Trophoblast cell (in vitro differentiated cells and primary cell): ENCODE measurements around the gene SLC35B2.
A peak's percentile ranks its signal among the peaks of the same experiment; 100 is the strongest.

Experiments used
- DNase-seq, 2 donors: peaks; one replicate each; pipeline ENCODE4 v3.0.0-alpha.2; 2016
- H2AFZ ChIP-seq: 2 replicates; pipeline ENCODE4 v1.6.1; 2013; ENCODE audit warnings: low read length, moderate library complexity, mild to moderate bottlenecking; ENCODE audit not compliant: insufficient read depth, poor library complexity
- H2AK5ac ChIP-seq: 2 replicates; pipeline ENCODE4 v1.6.1; 2013; ENCODE audit warnings: mild to moderate bottlenecking, low read length
- H2BK120ac ChIP-seq: 2 replicates; pipeline ENCODE4 v1.6.1; 2013; ENCODE audit warnings: low read length, mild to moderate bottlenecking, moderate library complexity; ENCODE audit not compliant: insufficient read depth, poor library complexity
- H2BK12ac ChIP-seq: 2 replicates; pipeline ENCODE4 v1.6.1; 2013; ENCODE audit warnings: mild to moderate bottlenecking, low read length, moderate library complexity
- H2BK5ac ChIP-seq: 2 replicates; pipeline ENCODE4 v1.6.1; 2013; ENCODE audit warnings: low read length, low read depth, moderate library complexity, mild to moderate bottlenecking; ENCODE audit not compliant: poor library complexity
- H3K14ac ChIP-seq: 2 replicates; pipeline ENCODE4 v1.6.1; 2013; ENCODE audit warnings: mild to moderate bottlenecking, low read length
- H3K18ac ChIP-seq: 2 replicates; pipeline ENCODE4 v1.6.1; 2013; ENCODE audit warnings: mild to moderate bottlenecking, low read length
- H3K23ac ChIP-seq: 2 replicates; pipeline ENCODE4 v1.6.1; 2013; ENCODE audit warnings: low read length
- H3K27ac ChIP-seq: 2 replicates; pipeline ENCODE4 v1.5.1; 2013; ENCODE audit warnings: low read depth, mild to moderate bottlenecking, inconsistent platforms, low read length, moderate library complexity
- H3K27me3 ChIP-seq: 2 replicates; pipeline ENCODE4 v1.6.1; 2013; ENCODE audit warnings: inconsistent platforms, mild to moderate bottlenecking, low read length, moderate library complexity; ENCODE audit not compliant: insufficient read depth
- H3K36me3 ChIP-seq, 2 experiments: 1 replicate in 1 of 2; 2 replicates in 1 of 2; pipeline ENCODE4 v1.6.1; 2013; ENCODE audit warnings: low read length in 2 of 2, mild to moderate bottlenecking in 2 of 2, moderate library complexity in 1 of 2; ENCODE audit not compliant: insufficient read depth in 2 of 2, control insufficient read depth in 1 of 2
- H3K4ac ChIP-seq: 2 replicates; pipeline ENCODE4 v1.6.1; 2013; ENCODE audit warnings: low read depth, mild to moderate bottlenecking, low read length, moderate library complexity
- H3K4me1 ChIP-seq, 2 experiments: 1 replicate in 1 of 2; 2 replicates in 1 of 2; pipeline ENCODE4 v1.6.1; 2013; ENCODE audit warnings: low read length in 2 of 2, mild to moderate bottlenecking in 2 of 2, moderate library complexity in 1 of 2; ENCODE audit not compliant: insufficient read depth in 2 of 2, control insufficient read depth in 1 of 2
- H3K4me2 ChIP-seq: 2 replicates; pipeline ENCODE4 v1.6.1; 2013; ENCODE audit warnings: inconsistent platforms, mild to moderate bottlenecking, low read length, moderate library complexity
- H3K4me3 ChIP-seq: 2 replicates; pipeline ENCODE4 v1.5.1; 2013; ENCODE audit warnings: mild to moderate bottlenecking, low read depth, low read length, inconsistent platforms
- H3K79me1 ChIP-seq: one replicate; pipeline ENCODE4 v1.6.1; 2013; ENCODE audit warnings: low read length
- H3K79me2 ChIP-seq: 2 replicates; pipeline ENCODE4 v1.6.1; 2013; ENCODE audit warnings: low read length, mild to moderate bottlenecking; ENCODE audit not compliant: control insufficient read depth, insufficient read depth, poor library complexity
- H3K9ac ChIP-seq: 2 replicates; pipeline ENCODE4 v1.6.1; 2013; ENCODE audit warnings: mild to moderate bottlenecking, low read length
- H3K9me3 ChIP-seq: 2 replicates; pipeline ENCODE4 v1.6.1; 2013; ENCODE audit warnings: low read depth, mild to moderate bottlenecking, control low read depth, inconsistent platforms, low read length; ENCODE audit not compliant: insufficient read depth
- H4K12ac ChIP-seq: 2 replicates; pipeline ENCODE4 v1.6.1; 2013; ENCODE audit warnings: low read depth, mild to moderate bottlenecking, low read length, moderate library complexity
- H4K8ac ChIP-seq: 2 replicates; pipeline ENCODE4 v1.6.1; 2013; ENCODE audit warnings: low read depth, mild to moderate bottlenecking, low read length, moderate library complexity
- H4K91ac ChIP-seq: one replicate; pipeline ENCODE4 v1.6.1; 2013; ENCODE audit warnings: low read depth, mild to moderate bottlenecking, low read length, moderate library complexity
- WGBS: extraction: QIAGEN DNeasy Blood & Tissue Kit; methylation state at CpG from one replicate; pipeline ENCODE4 v1.1.7; 2013; ENCODE audit warnings: missing lambda C conversion rate; ENCODE audit not compliant: insufficient read length, insufficient coverage; ENCODE audit errors: extremely low coverage; 5-methylcytosine and 5-hydroxymethylcytosine counted together

The SLC35B2 gene

GRCh38 chr6:44254191-44255104 lies 2.9 kb downstream of the SLC35B2 start:
- Histone ChIP-seq H3K27me3 (no peaks in the 10 kb centered on the region), H4K8ac (no peak overlapping the region), H3K27ac (no peak overlapping the region), H3K79me2 (peaks cover 8% of the 10 kb centered on the region), H2AFZ (no peak overlapping the region), H3K9me3 (no peaks in the 10 kb centered on the region), H4K12ac (no peak overlapping the region), H3K23ac (no peak overlapping the region), H3K4me3 (peak overlapping the region; percentile 2), H2BK5ac (no peak overlapping the region), H3K4me1 (peaks cover 9% of the 10 kb centered on the region in 2 experiments), H3K4me2 (no peak overlapping the region), H2AK5ac (no peak overlapping the region), H3K18ac (no peak overlapping the region), H3K9ac (no peak overlapping the region), H2BK120ac (no peak overlapping the region), H3K4ac (no peak overlapping the region), H3K14ac (no peak overlapping the region), H3K79me1 (peaks cover 9% of the 10 kb centered on the region), H3K36me3 (peaks cover 45 to 67% of the 10 kb centered on the region in 2 experiments), H4K91ac (no peak overlapping the region), H2BK12ac (no peak overlapping the region)
- DNase-seq: peak in 1 of 2 donors; percentile 33
- no CpG with 5 or more reads among the region's 12 CpGs for WGBS

- Histone ChIP-seq H3K9ac (no peak overlapping the region), H3K14ac (no peak overlapping the region), H3K4me3 (no peak overlapping the region), H3K79me1 (peaks cover 9% of the 10 kb centered on the region), H3K23ac (no peak overlapping the region), H2BK5ac (no peak overlapping the region), H2AK5ac (no peak overlapping the region), H2BK120ac (no peak overlapping the region), H3K79me2 (peaks cover 13% of the 10 kb centered on the region), H3K9me3 (no peaks in the 10 kb centered on the region), H2AFZ (no peak overlapping the region), H4K12ac (no peak overlapping the region), H3K27me3 (no peaks in the 10 kb centered on the region), H3K4ac (no peak overlapping the region), H3K4me1 (peaks cover 9 to 14% of the 10 kb centered on the region in 2 experiments), H4K91ac (no peak overlapping the region), H3K27ac (no peak overlapping the region), H2BK12ac (no peak overlapping the region), H4K8ac (no peak overlapping the region), H3K18ac (no peak overlapping the region), H3K36me3 (peaks cover 43 to 71% of the 10 kb centered on the region in 2 experiments), H3K4me2 (no peak overlapping the region)
- DNase-seq: peak; percentile 33 to 63
- WGBS: no CpG with 5 or more reads among the region's 10 CpGs
Observed at GRCh38 chr6:44253307-44254101, 3.8 kb downstream of the SLC35B2 start.

GRCh38 chr6:44251576-44252524 lies 5.5 kb downstream of the SLC35B2 start:
- H3K14ac ChIP-seq: no peak overlapping the region
- no peak overlapping the region for H2BK120ac ChIP-seq
- no peak overlapping the region for H4K12ac ChIP-seq
- no peak overlapping the region for H4K8ac ChIP-seq
- no CpG with 5 or more reads among the region's 14 CpGs for WGBS
- no peak overlapping the region for H4K91ac ChIP-seq
- no peak overlapping the region for H3K9ac ChIP-seq
- H3K27me3 ChIP-seq: no peaks in the 10 kb centered on the region
- H2BK5ac ChIP-seq: no peak overlapping the region
- H3K9me3 ChIP-seq: no peaks in the 10 kb centered on the region
- peaks cover 43 to 69% of the 10 kb centered on the region in 2 experiments for H3K36me3 ChIP-seq
- no peak overlapping the region for H2AK5ac ChIP-seq
- no peak overlapping the region for H3K4ac ChIP-seq
- H3K18ac ChIP-seq: no peak overlapping the region
- peaks cover 19% of the 10 kb centered on the region for H3K79me2 ChIP-seq
- no peak overlapping the region for H2BK12ac ChIP-seq
- no peak overlapping the region for H3K4me3 ChIP-seq
- peaks cover 9 to 11% of the 10 kb centered on the region in 2 experiments for H3K4me1 ChIP-seq
- no peak overlapping the region for H3K23ac ChIP-seq
- H2AFZ ChIP-seq: no peak overlapping the region
- H3K27ac ChIP-seq: no peak overlapping the region
- peak in 1 of 2 donors; percentile 9 for DNase-seq
- H3K4me2 ChIP-seq: no peak overlapping the region
- peaks cover 11% of the 10 kb centered on the region for H3K79me1 ChIP-seq

- Histone ChIP-seq H3K36me3 (peaks cover 43 to 66% of the 10 kb centered on the region in 2 experiments), H3K14ac (no peak overlapping the region), H4K8ac (no peak overlapping the region), H3K18ac (no peak overlapping the region), H3K4ac (no peak overlapping the region), H3K4me3 (no peak overlapping the region), H4K91ac (no peak overlapping the region), H3K79me1 (peaks cover 14% of the 10 kb centered on the region), H4K12ac (no peak overlapping the region), H2AFZ (no peak overlapping the region), H3K9ac (no peak overlapping the region), H3K9me3 (no peaks in the 10 kb centered on the region), H3K23ac (no peak overlapping the region), H3K4me1 (peaks cover under 1 to 8% of the 10 kb centered on the region in 2 experiments), H2BK5ac (no peak overlapping the region), H3K4me2 (no peak overlapping the region), H2BK120ac (no peak overlapping the region), H3K79me2 (peaks cover 20% of the 10 kb centered on the region), H2AK5ac (no peak overlapping the region), H3K27ac (no peak overlapping the region), H2BK12ac (no peak overlapping the region), H3K27me3 (no peaks in the 10 kb centered on the region)
- DNase-seq: no peak
- WGBS: no CpG with 5 or more reads among the region's 3 CpGs
Observed at GRCh38 chr6:44250718-44251123, 6.6 kb downstream of the SLC35B2 start.
